Mesothelial cell of epicardium (in vitro differentiated cells): ENCODE results near the gene PRB2. TPM values are rescaled to one million over a fixed set of nuclear protein-coding genes. Genes with fewer than 3 reads are reported as not detected.

Experiments
- DNase-seq, 2 experiments: peaks; one replicate each; pipeline ENCODE4 v3.0.0; 2021; ENCODE audit warnings: low spot score in 2 of 2; ENCODE audit not compliant: unreplicated experiment in 2 of 2
- H3K27ac Mint-ChIP-seq: 2 replicates; pipeline ENCODE4 v1.8.0; 2021; ENCODE audit warnings: mixed read lengths
- H3K27me3 Mint-ChIP-seq: 2 replicates; pipeline ENCODE4 v1.8.0; 2021; ENCODE audit warnings: low read depth, mixed read lengths
- H3K36me3 Mint-ChIP-seq: 2 replicates; pipeline ENCODE4 v1.8.0; 2021; ENCODE audit warnings: mixed read lengths
- H3K4me1 Mint-ChIP-seq: 2 replicates; pipeline ENCODE4 v1.8.0; 2021; ENCODE audit warnings: mixed read lengths
- H3K4me3 Mint-ChIP-seq: 2 replicates; pipeline ENCODE4 v1.8.0; 2021; ENCODE audit warnings: mild to moderate bottlenecking, moderate library complexity, mixed read lengths
- H3K9me3 Mint-ChIP-seq: 2 replicates; pipeline ENCODE4 v1.8.0; 2021; ENCODE audit warnings: mixed read lengths
- CTCF ChIP-seq: fragments of 200-600 bp; sonication (generic); IDR thresholded peaks from one replicate; pipeline ENCODE4 v1.5.0; 2021; ENCODE audit warnings: antibody characterized with exemption; ENCODE audit not compliant: unreplicated experiment
- total RNA-seq: library from RNA; stranded (reverse); gene quantifications from 3 replicates; pipeline ENCODE4 v1.2.1, GENCODE V29; 2021

PRB2 gene
- total RNA-seq, 1 donor from 2014 or later: not detected

GRCh38 chr12:11347810-11348209 is 47.6 kb downstream of the PRB2 start:
- no peak for DNase-seq
- TF ChIP-seq CTCF: peak; percentile 69
- no peaks in the 10 kb centered on the region for H3K4me1 Mint-ChIP-seq
- H3K36me3 Mint-ChIP-seq: no peaks in the 10 kb centered on the region
- no peak overlapping the region for H3K27ac Mint-ChIP-seq
- H3K4me3 Mint-ChIP-seq: no peak overlapping the region
- H3K9me3 Mint-ChIP-seq: peaks cover 6% of the 10 kb centered on the region
- H3K27me3 Mint-ChIP-seq: no peaks in the 10 kb centered on the region

- Mint-ChIP-seq H3K36me3 (no peaks in the 10 kb centered on the region), H3K27me3 (no peaks in the 10 kb centered on the region), H3K9me3 (peaks cover 6% of the 10 kb centered on the region), H3K27ac (no peak overlapping the region), H3K4me3 (no peak overlapping the region), H3K4me1 (no peaks in the 10 kb centered on the region)
- DNase-seq: no peak
- TF ChIP-seq CTCF: no peak
These were observed 50.9 kb downstream of the PRB2 start for GRCh38 chr12:11344500-11344899.

Other genes with a start within 250 kb of the PRB2 start
- gene SMIM10L1, start 224.4 kb downstream of the PRB2 start, total RNA-seq: 11.8 to 12.6 TPM (median 12.3 TPM) in 3 replicates
- not detected in 3 replicates for gene TAS2R42, start 208.6 kb downstream of the PRB2 start, total RNA-seq
- not detected in 3 replicates for gene PRB3, start 125.9 kb downstream of the PRB2 start, total RNA-seq
- not detected in 3 replicates for gene PRB4, start 85.1 kb downstream of the PRB2 start, total RNA-seq